Measurements from ENCODE around the gene ACP3. TPM values are rescaled to one million over a fixed set of nuclear protein-coding genes. Genes with fewer than 3 reads are reported as not detected.

ACP3 gene, protein sequence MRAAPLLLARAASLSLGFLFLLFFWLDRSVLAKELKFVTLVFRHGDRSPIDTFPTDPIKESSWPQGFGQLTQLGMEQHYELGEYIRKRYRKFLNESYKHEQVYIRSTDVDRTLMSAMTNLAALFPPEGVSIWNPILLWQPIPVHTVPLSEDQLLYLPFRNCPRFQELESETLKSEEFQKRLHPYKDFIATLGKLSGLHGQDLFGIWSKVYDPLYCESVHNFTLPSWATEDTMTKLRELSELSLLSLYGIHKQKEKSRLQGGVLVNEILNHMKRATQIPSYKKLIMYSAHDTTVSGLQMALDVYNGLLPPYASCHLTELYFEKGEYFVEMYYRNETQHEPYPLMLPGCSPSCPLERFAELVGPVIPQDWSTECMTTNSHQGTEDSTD
- not detected for total RNA-seq

DNA sequence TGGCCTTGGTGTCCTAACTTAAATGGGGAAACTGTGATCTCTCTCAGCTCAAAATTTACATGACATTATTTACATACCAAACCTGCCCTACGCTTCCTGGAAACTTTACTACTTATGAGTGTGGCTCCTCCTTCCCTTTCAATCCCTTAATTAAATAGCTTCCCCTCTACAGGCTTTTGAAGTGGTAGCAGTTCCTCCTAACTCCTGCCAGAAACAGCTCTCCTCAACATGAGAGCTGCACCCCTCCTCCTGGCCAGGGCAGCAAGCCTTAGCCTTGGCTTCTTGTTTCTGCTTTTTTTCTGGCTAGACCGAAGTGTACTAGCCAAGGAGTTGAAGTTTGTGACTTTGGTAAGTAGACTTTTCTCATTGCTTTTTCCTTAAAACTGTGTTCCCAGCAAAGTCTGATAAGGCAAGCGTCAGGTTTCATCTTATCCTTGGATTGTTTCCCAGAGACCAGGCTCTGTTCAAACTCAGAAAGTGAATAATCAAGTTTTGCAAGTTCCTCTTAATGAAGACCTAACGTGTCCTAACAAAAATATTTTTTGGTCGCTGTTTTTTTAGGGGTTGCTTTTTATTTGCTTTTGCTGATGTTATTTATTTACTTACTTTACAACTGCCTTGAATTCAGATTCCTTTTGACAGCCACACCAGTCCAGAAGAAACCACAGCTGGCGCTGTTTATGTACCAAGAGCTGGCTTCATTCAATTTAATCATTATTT, at the start of gene ACP3:
Gene ACP3 (plus strand): TSS at position 179 of the 720 bp plus-strand sequence. CDS start 50 bp downstream, at position 229.
- Mint-ChIP-seq H3K9me3 (no peaks in the 10 kb centered on the region), H3K4me3 (no peak within 1 kb of the TSS), H3K4me1 (ENCODE audit: low read depth) (peaks cover 3% of the 10 kb centered on the region), H3K36me3 (ENCODE audit: low read depth) (no peaks in the 10 kb centered on the region), H3K27me3 (ENCODE audit: low read depth) (peaks cover 8% of the 10 kb centered on the region), H3K27ac (no peak within 1 kb of the TSS)
- CTCF ChIA-PET, result interaction anchor here (1.9 kb wide), 1 partner anchor 32 kb away, joined by 7 read pairs; no protein-coding TSS in a partner anchor
- no peak for DNase-seq
- intact Hi-C loops (cut with micrococcal nuclease), result no loop called here

DNA sequence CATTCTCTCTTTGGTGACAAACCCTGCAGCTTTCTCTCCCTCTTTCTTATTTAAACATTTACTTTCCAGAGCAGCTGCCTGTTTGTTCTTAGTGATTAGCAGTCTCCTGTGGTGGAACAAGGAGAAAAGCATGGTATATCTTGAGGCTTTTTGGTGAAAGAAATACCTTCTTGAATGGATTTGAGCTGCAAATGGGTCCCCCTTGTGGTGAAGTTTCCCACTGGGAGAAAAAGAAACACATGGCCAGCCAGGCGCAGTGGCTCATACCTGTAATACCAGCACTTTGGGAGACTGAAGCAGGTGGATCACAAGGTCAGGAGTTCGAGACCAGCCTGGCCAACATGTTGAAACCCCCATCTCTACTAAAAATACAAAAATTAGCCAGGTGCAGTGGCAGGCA, 48.3 kb upstream of the ACP3 start:
- intact Hi-C loops (cut with micrococcal nuclease), result no loop called here
- CTCF ChIA-PET, result no interaction called here

DNA sequence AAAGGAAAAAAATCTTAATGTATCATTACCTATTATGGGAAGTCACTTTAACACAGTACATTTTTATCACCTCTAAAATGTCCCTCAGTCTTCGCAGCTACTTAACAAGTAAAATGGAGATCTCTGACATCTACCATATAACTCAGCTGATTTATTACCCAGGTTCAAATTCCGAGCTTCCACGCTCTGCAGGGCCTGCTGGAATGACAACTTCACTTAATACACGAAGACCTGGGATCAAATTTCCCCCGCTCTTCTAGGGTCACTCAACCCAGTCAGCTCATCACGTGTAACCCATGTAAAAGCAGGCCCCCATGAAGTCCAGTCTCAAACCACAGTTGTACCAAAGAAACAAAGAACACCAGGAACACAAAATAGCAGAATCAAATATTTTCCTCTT, 44.2 kb upstream of the ACP3 start:
- Mint-ChIP-seq H3K4me1 (ENCODE audit: low read depth) (no peaks in the 10 kb centered on the region), H3K9me3 (peaks cover 5% of the 10 kb centered on the region), H3K27me3 (ENCODE audit: low read depth) (peaks cover 2% of the 10 kb centered on the region), H3K36me3 (ENCODE audit: low read depth) (no peaks in the 10 kb centered on the region), H3K27ac (no peak overlapping the region), H3K4me3 (no peak overlapping the region)
- CTCF ChIA-PET, result no interaction called here
- DNase-seq, result no peak
- intact Hi-C loops (cut with micrococcal nuclease), result no loop called here

More for the DNA sequence above, 48.3 kb upstream of the ACP3 start:
- no peak overlapping the region for H3K4me3 Mint-ChIP-seq
- DNase-seq, result no peak
- H3K27ac Mint-ChIP-seq, result no peak overlapping the region
- H3K27me3 Mint-ChIP-seq (ENCODE audit: low read depth), result peaks cover 3% of the 10 kb centered on the region
- H3K9me3 Mint-ChIP-seq, result no peaks in the 10 kb centered on the region
- no peaks in the 10 kb centered on the region for H3K36me3 Mint-ChIP-seq (ENCODE audit: low read depth)
- H3K4me1 Mint-ChIP-seq (ENCODE audit: low read depth), result no peaks in the 10 kb centered on the region

DNA sequence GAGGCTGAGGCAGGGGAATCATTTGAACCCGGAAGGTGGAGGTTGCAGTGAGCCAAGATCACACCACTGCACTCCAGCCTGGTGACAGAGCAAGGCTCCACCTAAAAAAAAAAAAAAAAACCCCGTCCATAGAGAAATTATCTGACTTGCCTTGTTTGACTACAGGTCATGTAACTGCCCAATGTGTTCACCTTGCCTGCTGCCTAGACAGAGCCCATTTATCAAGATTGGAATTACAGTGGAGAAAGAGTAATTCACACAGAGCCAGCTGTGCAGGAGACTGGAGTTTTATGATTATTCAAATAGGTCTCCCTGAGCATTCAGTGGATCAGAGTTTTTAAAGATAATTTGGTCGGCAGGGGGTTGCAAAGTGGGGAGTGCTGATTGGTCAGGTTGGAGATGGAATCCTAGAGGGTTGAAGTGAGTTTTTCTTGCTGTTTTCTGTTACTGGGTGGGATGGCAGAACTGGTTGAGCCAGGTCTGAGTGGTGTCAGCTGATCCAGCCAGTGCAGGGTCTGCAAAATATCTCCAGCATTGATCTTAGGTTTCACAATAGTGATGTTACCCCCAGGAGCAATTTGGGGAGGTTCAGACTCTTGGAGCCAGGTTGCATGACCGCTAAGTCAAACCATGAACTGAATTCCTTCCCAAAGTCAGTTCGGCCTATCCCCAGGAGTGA, 40.8 kb upstream of the ACP3 start:
- H3K36me3 Mint-ChIP-seq (ENCODE audit: low read depth), result no peaks in the 10 kb centered on the region
- no peak overlapping the region for H3K27ac Mint-ChIP-seq
- CTCF ChIA-PET, result interaction anchor here (0.7 kb wide), 1 partner anchor 65 kb away, joined by 3 read pairs; no protein-coding TSS in a partner anchor
- peaks cover 5% of the 10 kb centered on the region for H3K9me3 Mint-ChIP-seq
- peaks cover 6% of the 10 kb centered on the region for H3K27me3 Mint-ChIP-seq (ENCODE audit: low read depth)
- no peaks in the 10 kb centered on the region for H3K4me1 Mint-ChIP-seq (ENCODE audit: low read depth)
- no peak overlapping the region for H3K4me3 Mint-ChIP-seq
- no peak for DNase-seq
- intact Hi-C loops (cut with micrococcal nuclease), result no loop called here

DNA sequence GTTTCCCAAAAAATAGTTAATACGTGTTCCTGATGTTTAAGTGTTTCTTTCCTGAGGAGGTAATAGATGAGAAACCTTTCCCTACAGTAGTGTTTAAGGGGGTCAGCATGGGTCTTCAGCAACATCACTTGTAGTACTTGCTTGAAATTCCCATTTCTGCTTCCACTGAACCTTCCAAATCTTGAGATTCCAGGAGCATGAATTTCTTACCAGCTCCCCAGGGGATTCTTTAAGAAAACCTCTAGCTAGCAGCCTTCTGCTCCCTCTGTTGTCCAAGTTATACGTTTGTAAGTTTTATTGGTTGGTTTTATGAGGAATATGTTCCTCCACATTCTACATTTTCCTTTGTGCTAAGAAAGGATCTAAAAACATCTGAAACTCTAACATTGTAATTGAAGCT, 38.2 kb upstream of the ACP3 start:
- H3K9me3 Mint-ChIP-seq, result peaks cover 5% of the 10 kb centered on the region
- DNase-seq, result no peak
- intact Hi-C loops (cut with micrococcal nuclease), result no loop called here
- H3K36me3 Mint-ChIP-seq (ENCODE audit: low read depth), result no peaks in the 10 kb centered on the region
- no peak overlapping the region for H3K27ac Mint-ChIP-seq
- H3K4me3 Mint-ChIP-seq, result no peak overlapping the region
- H3K4me1 Mint-ChIP-seq (ENCODE audit: low read depth), result no peaks in the 10 kb centered on the region
- CTCF ChIA-PET, result no interaction called here
- H3K27me3 Mint-ChIP-seq (ENCODE audit: low read depth), result peaks cover 8% of the 10 kb centered on the region

DNA sequence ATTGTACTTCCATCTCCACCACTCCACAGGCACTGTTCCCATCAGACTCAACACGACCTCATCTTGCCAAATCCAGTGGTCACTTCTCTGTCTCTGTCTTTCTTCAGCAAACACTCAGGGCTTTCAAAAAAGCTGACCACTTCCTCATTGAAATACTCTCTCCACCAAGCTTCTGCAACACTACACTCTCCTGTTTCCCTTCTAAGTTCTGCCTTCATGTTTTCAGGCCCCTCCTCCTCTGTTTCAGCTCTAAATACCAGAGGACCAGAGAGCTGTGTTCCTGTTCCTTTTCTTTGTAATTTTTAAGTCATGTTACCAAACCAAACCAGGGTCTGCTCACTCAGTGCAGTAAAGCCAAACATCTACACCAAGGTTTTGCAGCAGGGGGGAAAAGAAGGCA, 33.8 kb upstream of the ACP3 start:
- intact Hi-C loops (cut with micrococcal nuclease), result no loop called here
- H3K27ac Mint-ChIP-seq, result no peak overlapping the region
- H3K9me3 Mint-ChIP-seq, result peaks cover 8% of the 10 kb centered on the region
- no peaks in the 10 kb centered on the region for H3K4me1 Mint-ChIP-seq (ENCODE audit: low read depth)
- H3K4me3 Mint-ChIP-seq, result no peak overlapping the region
- H3K36me3 Mint-ChIP-seq (ENCODE audit: low read depth), result no peaks in the 10 kb centered on the region
- CTCF ChIA-PET, result interaction anchor here (0.7 to 1.3 kb wide), 2 partner anchors 59 to 60 kb away, joined by 3 to 4 read pairs; no protein-coding TSS in a partner anchor
- H3K27me3 Mint-ChIP-seq (ENCODE audit: low read depth), result peaks cover 18% of the 10 kb centered on the region
- no peak for DNase-seq

DNA sequence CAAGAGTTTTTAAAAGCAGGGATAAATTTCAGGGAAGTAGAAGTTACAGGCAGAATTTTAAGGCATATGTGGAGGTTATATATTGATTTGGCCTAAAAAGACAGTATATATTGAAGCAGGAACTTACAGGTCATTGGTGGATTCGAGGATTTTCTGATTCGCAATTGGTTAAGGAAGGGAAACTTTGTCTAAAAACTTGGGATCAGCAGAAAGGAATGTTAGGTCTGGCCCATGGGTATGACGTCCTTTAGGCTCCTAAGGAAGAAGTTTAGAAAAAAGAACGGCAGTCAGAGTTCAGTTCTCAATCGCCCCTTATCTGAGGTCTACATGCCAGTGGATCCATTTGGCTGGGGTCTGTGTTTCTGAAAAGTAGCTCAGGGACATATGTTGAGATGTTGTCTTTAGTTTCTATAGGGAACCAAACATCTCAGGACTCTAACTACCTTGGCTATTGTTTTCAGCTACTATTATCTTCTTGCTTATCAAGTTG, 33.2 kb upstream of the ACP3 start:
- Mint-ChIP-seq H3K36me3 (ENCODE audit: low read depth) (no peaks in the 10 kb centered on the region), H3K9me3 (peaks cover 8% of the 10 kb centered on the region), H3K4me3 (no peak overlapping the region), H3K27me3 (ENCODE audit: low read depth) (peaks cover 19% of the 10 kb centered on the region), H3K27ac (no peak overlapping the region), H3K4me1 (ENCODE audit: low read depth) (no peaks in the 10 kb centered on the region)
- no peak for DNase-seq
- intact Hi-C loops (cut with micrococcal nuclease), result no loop called here
- CTCF ChIA-PET, result interaction anchor here (0.7 kb wide), 1 partner anchor 59 kb away, joined by 4 read pairs; no protein-coding TSS in a partner anchor

- no peak for DNase-seq
- no peaks in the 10 kb centered on the region for H3K4me1 Mint-ChIP-seq (ENCODE audit: low read depth)
- peaks cover 8% of the 10 kb centered on the region for H3K9me3 Mint-ChIP-seq
- no peaks in the 10 kb centered on the region for H3K36me3 Mint-ChIP-seq (ENCODE audit: low read depth)
- intact Hi-C loops (cut with micrococcal nuclease), result no loop called here
- H3K27me3 Mint-ChIP-seq (ENCODE audit: low read depth), result peaks cover 20% of the 10 kb centered on the region
- no peak overlapping the region for H3K4me3 Mint-ChIP-seq
- no peak overlapping the region for H3K27ac Mint-ChIP-seq
- CTCF ChIA-PET, result no interaction called here
Observed at GRCh38 chr3:132284781-132285619, 32.2 kb upstream of the ACP3 start.

DNA sequence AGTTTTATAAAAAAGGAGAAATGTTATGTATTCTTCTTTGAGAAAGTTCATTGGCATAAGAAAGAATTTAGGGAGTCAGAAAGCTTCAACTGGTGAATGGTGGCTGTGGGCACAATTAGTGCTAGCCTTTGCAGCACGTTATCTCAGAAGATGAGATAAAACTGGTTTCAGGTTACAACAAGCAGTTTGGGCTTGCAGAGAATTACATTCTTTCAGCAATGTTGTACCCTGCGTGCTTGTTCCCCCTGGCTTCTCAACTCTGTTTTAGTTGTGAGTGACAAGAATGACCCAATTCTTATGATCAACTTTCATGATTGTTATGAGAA, 31.6 kb upstream of the ACP3 start:
- intact Hi-C loops (cut with micrococcal nuclease), result no loop called here
- CTCF ChIA-PET, result no interaction called here
- peaks cover 23% of the 10 kb centered on the region for H3K27me3 Mint-ChIP-seq (ENCODE audit: low read depth)
- DNase-seq, result no peak
- H3K27ac Mint-ChIP-seq, result no peak overlapping the region
- no peak overlapping the region for H3K4me3 Mint-ChIP-seq
- peaks cover 8% of the 10 kb centered on the region for H3K9me3 Mint-ChIP-seq
- H3K4me1 Mint-ChIP-seq (ENCODE audit: low read depth), result no peaks in the 10 kb centered on the region
- H3K36me3 Mint-ChIP-seq (ENCODE audit: low read depth), result no peaks in the 10 kb centered on the region

GRCh38 chr3:132286035-132286434, 31.2 kb upstream of the ACP3 start:
- CTCF ChIA-PET, result no interaction called here
- intact Hi-C loops (cut with micrococcal nuclease), result no loop called here
- Mint-ChIP-seq H3K9me3 (peaks cover 8% of the 10 kb centered on the region), H3K36me3 (ENCODE audit: low read depth) (no peaks in the 10 kb centered on the region), H3K4me3 (no peak overlapping the region), H3K27ac (no peak overlapping the region), H3K4me1 (ENCODE audit: low read depth) (no peaks in the 10 kb centered on the region), H3K27me3 (ENCODE audit: low read depth) (peaks cover 24% of the 10 kb centered on the region)
- DNase-seq, result no peak

DNA sequence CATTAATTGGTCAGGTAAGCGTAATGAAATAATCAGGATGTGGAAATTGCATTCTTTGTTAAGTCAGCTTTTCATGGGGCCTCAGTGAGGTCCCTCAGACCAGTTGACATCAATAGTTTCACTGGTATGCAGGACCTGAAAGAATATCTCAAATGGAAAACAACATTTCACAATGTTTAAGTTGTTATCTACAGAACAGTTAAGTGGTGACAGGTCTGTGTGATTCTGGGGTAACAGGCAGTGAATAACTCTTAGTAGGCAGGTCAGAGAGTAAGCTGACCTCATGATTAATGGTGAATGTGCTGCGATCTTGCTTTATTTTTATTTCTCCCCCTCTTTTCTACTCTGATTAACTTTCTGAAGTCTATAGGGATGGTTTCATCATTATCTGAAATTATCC, 28.9 kb upstream of the ACP3 start:
- no peak for DNase-seq
- Mint-ChIP-seq H3K9me3 (peaks cover 8% of the 10 kb centered on the region), H3K27ac (no peak overlapping the region), H3K27me3 (ENCODE audit: low read depth) (peaks cover 18% of the 10 kb centered on the region), H3K4me1 (ENCODE audit: low read depth) (no peaks in the 10 kb centered on the region), H3K36me3 (ENCODE audit: low read depth) (no peaks in the 10 kb centered on the region), H3K4me3 (no peak overlapping the region)
- intact Hi-C loops (cut with micrococcal nuclease), result no loop called here
- CTCF ChIA-PET, result no interaction called here

DNA sequence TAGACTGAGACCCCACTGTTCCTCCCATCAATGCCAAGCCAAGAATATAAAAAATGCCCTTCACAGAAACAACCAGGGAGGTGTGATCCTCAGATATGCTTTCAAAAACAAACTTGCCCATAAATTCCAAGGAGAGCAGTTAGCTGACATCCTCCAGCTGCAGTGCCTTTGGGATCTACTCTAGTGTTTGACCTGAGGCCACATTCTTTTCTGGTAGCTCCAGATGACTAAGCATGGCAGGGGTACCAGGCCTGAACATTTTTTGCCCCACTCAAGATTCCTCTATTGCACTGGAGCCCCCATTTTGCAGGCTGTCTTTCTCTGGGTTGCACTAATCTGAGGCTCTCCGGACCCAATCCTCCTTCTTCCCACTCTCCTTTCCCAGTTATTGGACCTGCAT, 27.9 kb upstream of the ACP3 start:
- Mint-ChIP-seq H3K27ac (no peak overlapping the region), H3K36me3 (ENCODE audit: low read depth) (no peaks in the 10 kb centered on the region), H3K9me3 (peaks cover 8% of the 10 kb centered on the region), H3K4me1 (ENCODE audit: low read depth) (no peaks in the 10 kb centered on the region), H3K4me3 (no peak overlapping the region), H3K27me3 (ENCODE audit: low read depth) (peaks cover 18% of the 10 kb centered on the region)
- DNase-seq, result no peak
- CTCF ChIA-PET, result no interaction called here
- intact Hi-C loops (cut with micrococcal nuclease), result no loop called here

Data from activated naive CD4-positive, alpha-beta T cell treated with anti-CD3 and anti-CD28 coated beads for 36 hours (primary cell).